ENCODE results near the gene CNKSR1.
A peak's percentile ranks its signal among the peaks of the same experiment; 100 is the strongest.

CNKSR1 gene

DNA sequence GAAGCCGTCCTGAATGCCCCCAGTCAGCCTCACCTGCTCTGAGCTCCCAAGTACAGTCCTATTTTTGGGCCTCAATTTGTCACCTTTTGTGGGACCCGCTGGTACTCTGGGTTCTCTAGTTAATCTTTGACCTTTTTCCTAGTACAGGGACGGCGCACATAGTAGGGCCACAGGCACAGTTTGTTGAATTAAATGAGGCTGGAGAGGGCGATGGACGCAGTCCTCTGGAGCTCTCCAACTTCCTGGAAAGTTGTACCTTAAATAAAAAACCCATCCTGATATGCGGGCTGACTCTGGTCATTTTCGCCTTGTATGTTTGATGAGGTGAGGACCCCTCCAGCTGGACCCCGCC, 13.6 kb upstream of the CNKSR1 start:
- Mint-ChIP-seq H3K9me3 (no peaks in the 10 kb centered on the region), H3K36me3 (ENCODE audit: low read depth) (no peaks in the 10 kb centered on the region), H3K27me3 (ENCODE audit: low read depth) (peaks cover 25% of the 10 kb centered on the region), H3K4me1 (peaks cover 33% of the 10 kb centered on the region), H3K27ac (no peak overlapping the region), H3K4me3 (peak overlapping the region; percentile 30 to 61 (median 48))
- TF ChIP-seq, protein P1, sequence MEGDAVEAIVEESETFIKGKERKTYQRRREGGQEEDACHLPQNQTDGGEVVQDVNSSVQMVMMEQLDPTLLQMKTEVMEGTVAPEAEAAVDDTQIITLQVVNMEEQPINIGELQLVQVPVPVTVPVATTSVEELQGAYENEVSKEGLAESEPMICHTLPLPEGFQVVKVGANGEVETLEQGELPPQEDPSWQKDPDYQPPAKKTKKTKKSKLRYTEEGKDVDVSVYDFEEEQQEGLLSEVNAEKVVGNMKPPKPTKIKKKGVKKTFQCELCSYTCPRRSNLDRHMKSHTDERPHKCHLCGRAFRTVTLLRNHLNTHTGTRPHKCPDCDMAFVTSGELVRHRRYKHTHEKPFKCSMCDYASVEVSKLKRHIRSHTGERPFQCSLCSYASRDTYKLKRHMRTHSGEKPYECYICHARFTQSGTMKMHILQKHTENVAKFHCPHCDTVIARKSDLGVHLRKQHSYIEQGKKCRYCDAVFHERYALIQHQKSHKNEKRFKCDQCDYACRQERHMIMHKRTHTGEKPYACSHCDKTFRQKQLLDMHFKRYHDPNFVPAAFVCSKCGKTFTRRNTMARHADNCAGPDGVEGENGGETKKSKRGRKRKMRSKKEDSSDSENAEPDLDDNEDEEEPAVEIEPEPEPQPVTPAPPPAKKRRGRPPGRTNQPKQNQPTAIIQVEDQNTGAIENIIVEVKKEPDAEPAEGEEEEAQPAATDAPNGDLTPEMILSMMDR (IDR thresholded peaks at IDR 0.05; ENCODE audit: unreplicated experiment in 3 of 3), result no peak

DNA sequence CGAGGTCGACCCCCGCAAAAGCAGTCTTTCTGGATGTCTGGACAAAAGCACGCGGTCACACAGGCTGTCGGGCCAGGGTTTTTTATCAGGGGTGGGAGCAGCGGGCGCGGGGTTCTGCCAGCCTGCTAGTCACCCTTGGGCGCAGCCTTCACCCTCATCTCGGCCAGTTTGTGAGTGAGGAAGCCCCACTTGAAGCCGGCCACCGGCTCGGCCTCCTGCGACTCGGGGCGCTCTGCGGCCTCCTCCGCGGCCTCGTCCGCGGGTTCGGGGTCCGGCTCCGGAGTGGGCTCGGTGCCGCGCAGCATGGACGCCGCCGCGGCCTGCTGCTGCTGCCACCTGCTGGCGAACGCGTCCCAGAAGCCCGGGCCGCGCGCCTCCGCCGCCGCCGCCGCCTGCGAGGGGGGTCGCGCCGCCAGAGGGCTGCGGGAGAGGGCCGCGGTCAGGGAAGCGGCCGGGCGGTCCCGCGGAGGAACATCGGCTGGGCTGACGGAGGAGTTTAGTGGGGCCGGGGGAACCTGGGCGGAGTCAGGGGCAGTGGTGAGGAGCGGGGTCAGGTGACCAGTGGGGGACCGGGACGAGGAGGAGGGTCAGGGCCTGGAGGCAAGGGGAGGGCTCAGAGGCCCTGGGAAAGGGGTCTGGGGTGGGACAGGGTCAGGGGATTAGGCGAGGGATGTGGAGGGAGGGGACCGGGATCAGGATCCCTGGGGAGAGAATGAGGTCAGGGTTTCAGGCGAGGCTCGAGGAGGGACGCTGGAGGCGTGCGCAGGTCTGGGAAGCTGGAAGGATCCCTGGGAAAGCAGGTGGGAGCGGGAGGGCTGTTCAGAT, 13.0 kb upstream of the CNKSR1 start:
- TF ChIP-seq, protein P1 (IDR thresholded peaks at IDR 0.05; ENCODE audit: unreplicated experiment in 3 of 3), result peak; percentile 76 to 80 (median 79)
- peak overlapping the region; percentile 19 to 87 (median 76) for H3K27ac Mint-ChIP-seq
- no peaks in the 10 kb centered on the region for H3K36me3 Mint-ChIP-seq (ENCODE audit: low read depth)
- H3K27me3 Mint-ChIP-seq (ENCODE audit: low read depth), result peaks cover 21% of the 10 kb centered on the region
- H3K4me1 Mint-ChIP-seq, result peaks cover 35% of the 10 kb centered on the region
- H3K9me3 Mint-ChIP-seq, result no peaks in the 10 kb centered on the region
- H3K4me3 Mint-ChIP-seq, result peak overlapping the region; percentile 68 to 83 (median 78)

DNA sequence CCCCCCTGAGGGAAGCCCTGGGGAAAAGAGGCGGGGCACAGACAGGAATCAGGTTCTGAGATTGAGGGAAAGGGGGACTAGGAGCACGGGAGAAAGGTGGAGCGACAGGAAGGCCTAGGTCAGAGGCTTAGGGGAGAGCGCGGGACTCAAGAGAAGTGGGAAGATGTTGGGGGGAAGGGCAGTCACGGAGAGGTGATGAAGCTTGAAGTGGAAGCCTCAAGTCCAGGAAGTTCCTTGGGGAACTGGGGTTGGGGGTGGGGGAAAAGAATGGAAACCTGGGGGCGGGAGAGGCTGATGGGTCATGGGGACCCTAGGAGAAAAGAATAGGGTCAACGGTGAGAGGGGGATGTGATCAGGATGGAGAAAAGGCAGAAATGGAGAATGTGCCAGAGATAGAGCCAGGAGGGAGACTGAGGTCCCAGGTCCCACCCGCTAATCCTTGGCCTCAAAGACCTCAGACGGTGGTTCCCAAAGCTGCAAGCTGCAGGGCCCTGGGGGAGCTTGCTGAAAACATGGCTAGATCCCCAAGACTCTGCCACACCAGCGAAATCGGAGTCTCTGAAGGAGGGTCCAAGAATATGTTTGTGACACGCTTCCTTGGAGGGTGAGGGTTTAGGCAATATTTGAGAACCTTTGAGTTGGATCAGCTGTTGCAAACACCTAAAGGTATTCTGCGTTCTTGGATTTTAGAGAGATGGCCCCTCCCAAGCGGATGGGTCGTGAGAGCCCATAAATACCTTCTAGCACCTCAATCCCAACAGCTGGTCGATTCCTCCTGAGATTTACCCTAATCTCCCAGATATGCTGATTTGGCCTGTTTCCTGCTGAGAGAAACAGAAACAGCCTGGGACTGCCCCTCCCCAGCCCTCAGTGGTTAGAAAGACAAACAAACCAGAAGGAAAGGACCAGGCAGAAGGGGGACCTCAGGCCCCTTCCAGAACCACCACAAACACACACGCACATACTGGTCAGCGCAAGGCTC, 12.1 kb upstream of the CNKSR1 start:
- Mint-ChIP-seq H3K4me1 (peaks cover 31% of the 10 kb centered on the region), H3K9me3 (no peaks in the 10 kb centered on the region), H3K27me3 (ENCODE audit: low read depth) (peaks cover 18% of the 10 kb centered on the region), H3K4me3 (peak overlapping the region; percentile 68 to 83 (median 78)), H3K36me3 (ENCODE audit: low read depth) (no peaks in the 10 kb centered on the region), H3K27ac (peak overlapping the region; percentile 19 to 87 (median 76))
- TF ChIP-seq, protein P1 (IDR thresholded peaks at IDR 0.05; ENCODE audit: unreplicated experiment in 3 of 3), result no peak

DNA sequence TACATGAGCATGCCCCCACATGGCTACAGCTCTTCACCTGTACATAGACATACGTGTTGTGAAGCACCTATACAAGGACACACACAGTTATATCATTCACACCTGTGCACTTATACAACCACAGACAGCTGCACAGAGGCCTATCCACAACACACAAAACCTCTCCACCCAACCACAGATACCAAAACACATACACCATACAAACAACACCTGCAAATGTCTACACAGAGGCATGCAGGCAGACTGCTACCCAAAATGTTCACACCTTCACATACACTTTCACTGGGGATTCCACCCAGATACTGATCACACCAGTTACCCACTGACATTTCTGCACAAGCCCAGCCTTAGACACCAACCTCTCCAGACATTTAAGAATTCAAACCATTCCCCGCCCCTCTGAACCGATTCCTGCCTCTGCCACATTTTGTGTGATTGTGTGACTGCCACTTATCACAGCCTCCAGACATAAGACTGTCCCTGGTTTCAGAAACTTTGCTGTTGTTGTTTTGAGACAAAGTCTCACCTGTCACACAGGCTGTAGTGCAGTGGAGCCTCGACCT, 10.5 kb upstream of the CNKSR1 start:
- Mint-ChIP-seq H3K27me3 (ENCODE audit: low read depth) (peaks cover 14% of the 10 kb centered on the region), H3K27ac (peak overlapping the region; percentile 9 to 17 (median 11)), H3K36me3 (ENCODE audit: low read depth) (no peaks in the 10 kb centered on the region), H3K4me3 (peak overlapping the region in 2 of 3 experiments; percentile 13 to 43), H3K4me1 (peaks cover 31% of the 10 kb centered on the region), H3K9me3 (no peaks in the 10 kb centered on the region)
- TF ChIP-seq, protein P1 (IDR thresholded peaks at IDR 0.05; ENCODE audit: unreplicated experiment in 3 of 3), result no peak

DNA sequence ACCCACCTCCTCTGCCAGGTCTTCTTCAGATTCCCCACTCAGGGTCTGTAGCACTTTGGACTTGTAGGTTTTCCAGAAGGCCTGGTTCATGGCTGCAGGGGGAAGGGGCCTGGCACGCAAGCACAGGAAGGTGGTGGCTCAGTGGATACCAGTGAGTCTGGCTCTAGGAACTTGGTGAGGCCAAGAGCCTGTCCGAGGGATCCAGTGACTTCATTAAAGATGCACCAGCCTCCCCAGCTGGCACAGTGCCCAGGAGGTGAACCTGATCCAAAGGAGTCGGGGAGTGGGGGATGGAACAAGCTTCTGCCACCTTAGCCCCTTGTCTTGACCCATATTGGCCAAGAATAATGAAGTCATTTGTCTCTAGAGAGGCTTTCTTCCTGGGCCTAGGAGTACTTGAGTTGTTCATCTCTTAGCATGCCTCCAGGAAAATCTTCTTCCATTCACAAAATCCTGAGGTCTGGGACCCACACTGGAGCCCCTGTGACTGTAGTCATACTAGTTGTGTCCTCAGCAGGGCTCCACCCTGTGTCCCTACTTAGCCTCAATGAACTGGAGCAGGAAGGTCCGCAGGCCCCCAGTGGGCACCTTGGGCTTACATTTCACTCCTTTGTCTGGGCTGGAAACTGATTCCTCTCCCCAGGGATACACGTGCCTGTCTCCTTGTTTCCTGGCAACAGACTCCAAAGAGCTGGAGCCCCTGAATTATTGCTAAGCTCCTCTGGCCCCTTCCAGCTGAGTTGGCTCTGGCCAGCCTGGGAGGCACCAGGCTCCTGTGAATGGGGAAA, 8.7 kb upstream of the CNKSR1 start, which contains the start of gene C1orf232:
TSS of gene C1orf232 (minus strand) at position 554 of the 788 bp plus-strand sequence. CDS start at position 90, 464 bp downstream.
- TF ChIP-seq, protein P1 (IDR thresholded peaks at IDR 0.05; ENCODE audit: unreplicated experiment in 3 of 3), result no peak
- Mint-ChIP-seq H3K27ac (peak within 1 kb of the TSS; percentile 71 to 83 (median 73)), H3K4me1 (peaks cover 26% of the 10 kb centered on the region), H3K9me3 (no peaks in the 10 kb centered on the region), H3K4me3 (peak within 1 kb of the TSS; percentile 87 to 91 (median 89)), H3K36me3 (ENCODE audit: low read depth) (no peaks in the 10 kb centered on the region), H3K27me3 (ENCODE audit: low read depth) (peaks cover 8% of the 10 kb centered on the region)

Data from nephron (organoid).